Raji (cell line): ENCODE data around the gene HOMER3.

Experiments
- POLR2A ChIP-seq: IDR thresholded peaks from 2 replicates; pipeline ENCODE4 v1.6.1; 2011; ENCODE audit warnings: low read depth, low read length, control low read depth; ENCODE audit not compliant: insufficient read depth

Gene HOMER3

GRCh38 chr19:18915639-18916038 is 25.4 kb downstream of the HOMER3 start:
- TF ChIP-seq POLR2A: no peak

GRCh38 chr19:18913466-18913865 is 27.6 kb downstream of the HOMER3 start:
- no peak for TF ChIP-seq POLR2A

DNA sequence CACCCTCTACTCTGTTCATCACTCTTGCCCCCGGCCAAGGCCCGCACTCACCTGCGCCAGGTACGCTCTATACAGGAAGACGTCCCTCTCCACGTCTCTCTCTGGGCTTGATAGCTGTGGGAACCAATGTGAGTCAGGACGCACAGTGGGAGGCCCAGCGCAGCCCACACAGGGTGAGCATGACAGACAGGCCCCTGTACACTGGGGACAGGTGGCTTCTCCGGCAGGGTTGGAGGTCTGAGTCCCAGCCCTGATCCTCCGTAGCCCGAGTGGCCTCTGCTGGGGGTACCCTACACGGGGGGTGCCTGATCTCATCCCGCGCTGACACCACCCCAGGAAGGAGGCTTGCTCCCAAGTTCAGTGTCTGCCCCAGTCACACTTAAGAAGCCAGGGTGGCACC is 28.1 kb downstream of the HOMER3 start:
- TF ChIP-seq POLR2A: no peak

GRCh38 chr19:18910801-18911436 is 30.1 kb downstream of the HOMER3 start:
- no peak for TF ChIP-seq POLR2A

- TF ChIP-seq POLR2A: no peak
These were observed 31.0 kb downstream of the HOMER3 start for GRCh38 chr19:18910010-18910409.

DNA sequence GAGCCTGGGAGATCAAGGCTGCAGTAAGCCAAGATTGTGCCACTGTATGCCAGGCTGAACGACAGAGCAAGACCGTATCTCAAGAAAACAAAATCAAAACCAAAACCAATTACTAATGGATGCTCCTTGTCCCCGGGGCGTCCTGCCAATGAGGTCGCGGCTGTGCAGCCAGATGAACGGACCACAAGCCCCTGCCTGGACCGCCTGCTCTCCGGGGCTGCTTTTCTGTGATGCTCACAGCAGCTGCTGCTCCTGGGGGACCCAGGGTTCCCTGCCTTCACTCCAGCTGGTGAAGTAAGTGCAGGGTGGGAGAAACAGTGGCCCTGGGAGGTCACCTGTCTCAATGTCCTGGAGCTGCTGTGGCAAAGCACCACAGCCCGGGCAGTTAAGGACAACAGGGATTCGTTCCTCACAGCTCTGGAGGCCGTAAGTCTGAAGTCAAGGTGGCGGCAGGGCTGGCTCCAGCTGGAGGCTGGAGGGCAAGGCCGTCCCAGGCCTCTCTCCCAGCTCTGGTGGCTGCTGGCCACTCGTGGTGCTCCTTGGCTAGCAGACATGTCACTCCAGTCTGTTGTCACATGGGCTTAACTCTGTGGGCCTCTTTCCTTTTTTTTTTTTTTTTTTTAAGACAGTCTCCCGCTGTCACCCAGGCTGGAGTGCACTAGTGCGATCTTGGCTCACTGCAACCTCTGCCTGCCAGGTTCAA is 31.9 kb downstream of the HOMER3 start:
- TF ChIP-seq POLR2A: no peak

GRCh38 chr19:18906605-18907519 is 34.2 kb downstream of the HOMER3 start:
- TF ChIP-seq POLR2A: no peak

DNA sequence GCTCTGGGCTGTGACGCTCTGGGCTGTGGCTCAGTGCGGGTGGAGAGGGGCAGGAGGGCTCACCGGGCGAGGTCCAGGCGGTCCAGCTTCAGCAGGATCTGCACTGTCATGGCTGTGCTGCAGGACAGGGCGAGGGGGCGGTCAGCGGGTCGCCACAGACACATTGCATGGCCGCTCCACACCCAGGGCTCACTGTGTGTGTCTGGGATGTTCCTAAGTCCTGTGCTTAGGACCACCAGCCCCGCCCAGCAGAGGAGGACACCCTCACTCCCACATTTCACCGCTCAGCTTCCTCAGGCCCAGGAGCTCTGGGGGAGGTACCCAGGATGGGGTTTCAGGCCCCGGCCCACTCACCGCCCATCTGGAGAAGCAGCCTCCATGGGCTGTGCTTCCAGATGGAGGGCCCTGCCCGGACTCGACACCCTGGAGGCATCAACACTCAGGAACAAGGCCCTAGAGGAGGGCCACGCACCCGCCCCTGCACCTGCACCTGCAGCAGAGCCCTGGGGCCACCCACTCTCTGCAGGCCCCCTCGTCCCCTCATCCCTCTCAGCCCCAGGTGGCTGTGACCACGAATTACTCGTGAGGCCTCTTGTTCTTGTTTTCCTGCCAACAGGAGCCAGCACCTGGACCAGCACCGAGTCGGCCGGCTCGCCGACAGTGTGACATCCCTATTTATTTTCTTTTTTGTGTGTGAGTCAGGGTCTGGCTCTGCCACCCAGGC is 35.3 kb downstream of the HOMER3 start:
- TF ChIP-seq POLR2A: no peak

DNA sequence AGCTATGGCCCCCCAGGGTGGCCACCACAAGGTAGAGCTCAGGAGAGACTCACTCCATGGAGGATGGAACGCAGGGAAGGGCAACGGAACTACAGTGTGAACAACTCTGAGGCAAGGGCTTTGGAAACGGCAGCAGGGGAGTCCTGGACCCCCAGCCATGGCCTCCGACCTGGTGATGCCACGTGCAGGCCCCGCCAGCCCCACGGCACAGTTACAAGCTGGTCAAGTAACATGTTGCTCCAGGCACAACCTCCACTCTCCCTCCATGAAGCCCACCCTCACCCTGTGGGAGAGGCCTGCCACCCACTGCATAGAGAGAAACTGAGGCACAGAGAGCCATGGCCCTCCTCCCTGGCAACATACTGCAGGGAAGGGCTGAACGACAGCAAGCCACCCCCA is 36.0 kb downstream of the HOMER3 start:
- no peak for TF ChIP-seq POLR2A

DNA sequence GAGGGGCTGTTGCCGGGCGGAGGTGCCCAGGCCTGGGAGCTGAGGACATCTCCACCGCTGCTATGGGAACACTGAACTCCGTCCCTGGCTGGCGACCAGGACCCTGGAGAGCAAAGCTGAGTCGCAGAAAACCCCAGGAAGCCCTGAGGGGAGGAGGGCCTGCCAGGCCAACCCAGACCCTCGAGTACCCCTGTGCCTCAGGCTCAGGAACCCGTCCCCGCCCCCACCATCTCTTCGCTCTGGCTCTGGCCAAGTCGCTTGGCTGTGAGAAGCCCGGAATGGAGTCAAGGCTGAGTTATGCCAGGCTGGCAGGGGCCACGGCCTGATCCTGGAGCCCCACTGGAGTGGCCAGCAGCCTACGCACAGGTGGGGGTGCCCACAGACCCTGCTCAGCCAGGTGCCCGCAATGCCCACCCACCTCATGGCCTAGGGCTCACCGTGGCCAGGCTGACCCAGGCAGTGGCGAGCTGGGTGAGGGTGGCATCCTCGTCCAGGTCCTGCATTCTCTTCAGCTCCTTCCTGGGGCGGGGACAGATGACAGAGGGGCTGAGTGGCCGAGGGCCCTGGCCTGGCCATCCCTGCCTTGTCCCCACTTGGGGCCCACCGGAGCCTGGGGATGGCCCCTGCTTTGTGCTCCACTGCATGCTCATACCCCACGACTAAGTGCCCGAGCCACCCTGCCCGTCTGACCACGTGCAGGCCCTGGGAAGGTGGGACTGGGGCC is 36.5 kb downstream of the HOMER3 start:
- no peak for TF ChIP-seq POLR2A

DNA sequence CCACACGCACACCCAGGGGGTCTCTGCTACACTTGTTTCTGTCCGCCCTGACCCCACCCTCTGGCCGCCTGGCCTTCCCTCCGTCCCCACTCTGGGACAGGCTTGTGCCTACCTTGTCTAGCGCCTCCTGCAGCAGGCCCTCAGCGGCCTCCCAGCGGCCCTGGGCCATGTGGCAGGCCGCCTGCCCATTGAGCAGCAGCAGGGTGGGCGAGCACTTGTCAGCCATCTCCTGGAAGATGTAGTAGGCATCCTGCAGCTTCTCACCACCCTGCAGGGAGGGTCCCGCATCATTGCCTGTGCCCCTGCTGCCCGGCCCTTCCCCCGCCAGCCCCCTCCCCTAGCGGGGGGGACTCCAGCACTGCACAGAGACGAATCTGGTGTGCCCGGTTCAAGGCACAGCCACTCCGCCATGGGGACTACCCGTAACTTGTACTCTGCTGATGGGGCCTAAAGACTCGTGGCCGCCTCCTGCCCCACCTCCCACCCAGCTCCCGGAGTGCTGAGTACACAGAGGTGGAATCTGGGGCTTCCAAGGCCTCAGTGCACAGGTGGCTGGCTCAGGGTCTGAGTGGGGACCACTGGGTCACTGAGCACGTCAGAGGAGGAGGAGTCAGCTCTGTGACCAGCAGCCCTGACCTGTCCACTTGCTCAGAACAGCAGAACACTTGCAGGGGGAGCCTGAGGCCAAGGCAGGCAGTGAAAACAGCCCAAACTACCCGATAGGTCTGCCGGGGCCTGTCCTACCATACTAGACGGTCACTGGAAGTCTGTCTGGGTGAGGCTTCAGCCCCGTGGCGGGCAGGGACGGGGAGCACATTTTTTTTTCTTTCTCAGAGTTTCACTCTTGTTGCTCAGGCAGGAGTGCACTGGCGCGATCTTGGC is 37.6 kb downstream of the HOMER3 start:
- TF ChIP-seq POLR2A: no peak

GRCh38 chr19:18901491-18901890 is 39.5 kb downstream of the HOMER3 start:
- TF ChIP-seq POLR2A: no peak

- no peak for TF ChIP-seq POLR2A
These were observed 40.1 kb downstream of the HOMER3 start for GRCh38 chr19:18900700-18901481.
